GM12878 (cell line): ENCODE results near the gene TJP1. TPM values are rescaled to one million over a fixed set of nuclear protein-coding genes. Genes with fewer than 3 reads are reported as not detected.

Experiments used
- ATAC-seq: fragments of 200-7000 bp; cut with Tn5 transposase; 3 replicates; pipeline ENCODE4 v1.9.1; 2020; ENCODE audit warnings: mild to moderate bottlenecking, moderate library complexity
- BruUV-seq: library from RNA; stranded (reverse); fragments of 400-500 nt; replicated peaks from 2 replicates; lab custom pipeline; 2021; lab: Mats Ljungman, UMichigan
- CTCF ChIA-PET: fragments of 300-600 bp; sonication (Branson Sonifier 250); formaldehyde crosslinking; extraction: SDS; loops from one replicate; lab custom pipeline; 2021; ENCODE audit warnings: inconsistent platforms; lab: Yijun Ruan, JAX
- POLR2A ChIA-PET: fragments of 350-600 bp; formaldehyde crosslinking; extraction: SDS; loops from one replicate; lab custom pipeline; 2021; ENCODE audit warnings: inconsistent platforms; lab: Charles Lee
- RAD21 ChIA-PET: fragments of 300-600 bp; sonication (Branson Sonifier 250); formaldehyde crosslinking; loops from one replicate; lab custom pipeline; 2023; ENCODE audit warnings: antibody characterized with exemption; ENCODE audit not compliant: unreplicated experiment; lab: Charles Lee
- SMC1A ChIA-PET: fragments of 300-600 bp; sonication (Branson Sonifier 250); formaldehyde crosslinking; loops from one replicate; lab custom pipeline; 2023; ENCODE audit not compliant: unreplicated experiment, uncharacterized antibody; lab: Charles Lee
- DNase-seq: peaks from one replicate; pipeline ENCODE4 v3.0.0-alpha.2; 2011; ENCODE audit warnings: low read depth, low spot score
- FAIRE-seq: peaks from 3 replicates; lab custom pipeline; 2011; peaks lifted over from hg19 to GRCh38; lab: Jason Lieb, UNC
- H2AFZ ChIP-seq: 2 replicates; pipeline ENCODE4 v1.6.0; 2011; ENCODE audit warnings: low read depth, low read length, control low read depth; ENCODE audit not compliant: control insufficient read depth
- H3K27ac ChIP-seq: 2 replicates; pipeline ENCODE4 v1.5.1; 2011; ENCODE audit warnings: control low read depth; ENCODE audit not compliant: control insufficient read depth, insufficient read depth
- H3K27me3 ChIP-seq, 2 experiments: replicated peaks in 1 of 2; 2 replicates each; pipeline versions ENCODE4 v1.6.0 to v1.6.1; 2011; ENCODE audit warnings: low read length in 1 of 2; ENCODE audit not compliant: control insufficient read depth in 2 of 2, insufficient read depth in 2 of 2
- H3K36me3 ChIP-seq, 2 experiments: 2 replicates each; pipeline ENCODE4 v1.5.1; 2011; ENCODE audit warnings: low read length in 1 of 2; ENCODE audit not compliant: control insufficient read depth in 2 of 2, insufficient read depth in 2 of 2
- H3K4me1 ChIP-seq: 2 replicates; pipeline ENCODE4 v1.6.1; 2011; ENCODE audit warnings: mild to moderate bottlenecking, low read length, moderate library complexity, mixed read lengths; ENCODE audit not compliant: control insufficient read depth, insufficient read depth
- H3K4me2 ChIP-seq: 2 replicates; pipeline ENCODE4 v1.6.0; 2011; ENCODE audit warnings: control low read depth; ENCODE audit not compliant: control insufficient read depth, insufficient read depth
- H3K4me3 ChIP-seq: fragments of 200-600 bp; sonication (generic); 2 replicates; pipeline ENCODE4 v1.5.1; 2016
- H3K79me2 ChIP-seq: 2 replicates; pipeline ENCODE4 v1.6.0; 2011; ENCODE audit warnings: low read length; ENCODE audit not compliant: control insufficient read depth, insufficient read depth
- H3K9ac ChIP-seq: 2 replicates; pipeline ENCODE4 v1.8.0; 2011; ENCODE audit warnings: low read length, control low read depth, mixed read lengths; ENCODE audit not compliant: control insufficient read depth, insufficient read depth
- H3K9me3 ChIP-seq: replicated peaks from 3 replicates; pipeline ENCODE4 v1.5.1; 2011; ENCODE audit warnings: mild to moderate bottlenecking, low read length; ENCODE audit not compliant: control insufficient read depth, insufficient read depth
- H4K20me1 ChIP-seq: 2 replicates; pipeline ENCODE4 v1.6.0; 2011; ENCODE audit not compliant: control insufficient read depth, insufficient read depth
- ATF2 ChIP-seq: IDR thresholded peaks from 2 replicates; pipeline ENCODE4 v1.6.1; 2012; ENCODE audit warnings: low read length, inconsistent platforms
- CREM ChIP-seq: IDR thresholded peaks from 2 replicates; pipeline ENCODE4 v1.6.1; 2014; ENCODE audit warnings: antibody characterized with exemption, low read depth
- E4F1 ChIP-seq: fragments of 450-650 bp; IDR thresholded peaks from 2 replicates; pipeline ENCODE4 v1.6.1; 2018; ENCODE audit warnings: borderline replicate concordance, mild to moderate bottlenecking; ENCODE audit not compliant: partially characterized antibody
- EZH2 ChIP-seq: IDR thresholded peaks from 2 replicates; pipeline ENCODE4 v1.6.1; 2012; ENCODE audit warnings: low read depth, mild to moderate bottlenecking, control low read depth, inconsistent platforms, low read length, borderline replicate concordance; ENCODE audit not compliant: control insufficient read depth
- HDAC6 ChIP-seq: fragments of 200-600 bp; sonication (generic); IDR thresholded peaks from one replicate; pipeline ENCODE4 v1.8.0; 2017; ENCODE audit warnings: antibody characterized with exemption; ENCODE audit not compliant: unreplicated experiment
- KAT2A ChIP-seq: conservative IDR thresholded peaks from 2 replicates; pipeline ENCODE4 v1.6.1; 2011; ENCODE audit warnings: low read depth, low read length; ENCODE audit not compliant: control insufficient read depth
- MEF2B ChIP-seq: fragments of 450-650 bp; IDR thresholded peaks from 2 replicates; pipeline ENCODE4 v1.6.1; 2018; ENCODE audit warnings: mild to moderate bottlenecking, moderate library complexity; ENCODE audit not compliant: partially characterized antibody, poor library complexity, severe bottlenecking
- NFYA ChIP-seq: IDR thresholded peaks from 2 replicates; pipeline ENCODE4 v1.6.1; 2011; ENCODE audit warnings: low read depth, mild to moderate bottlenecking, low read length, improper control_type of control experiment, borderline replicate concordance
- PAX5 ChIP-seq: IDR thresholded peaks from 2 replicates; pipeline ENCODE4 v1.6.1; 2011; ENCODE audit warnings: low read depth, low read length, borderline replicate concordance
- RUNX3 ChIP-seq: IDR thresholded peaks from 2 replicates; pipeline ENCODE4 v1.6.1; 2012; ENCODE audit warnings: low read length, inconsistent platforms
- ZBED1 ChIP-seq: IDR thresholded peaks from 2 replicates; pipeline ENCODE4 v1.6.1; 2016; ENCODE audit warnings: borderline replicate concordance
- ZNF274 ChIP-seq: IDR thresholded peaks from one replicate; pipeline ENCODE4 v1.8.0; 2011; ENCODE audit not compliant: insufficient read length, insufficient read depth
- ZNF687 ChIP-seq: fragments of 450-650 bp; IDR thresholded peaks from 2 replicates; pipeline ENCODE4 v1.6.1; 2017; ENCODE audit warnings: mild to moderate bottlenecking, moderate library complexity
- WGBS: methylation state at CpG from one replicate; pipeline ENCODE4 v1.1.6; 2016; ENCODE audit warnings: low lambda C conversion rate; ENCODE audit not compliant: insufficient replicate concordance, insufficient coverage; ENCODE audit errors: missing lambda C conversion rate; 5-methylcytosine and 5-hydroxymethylcytosine counted together
- in situ Hi-C: fragments of 300-500 bp; cut with MboI; formaldehyde crosslinking; loops from 9 replicates; pipeline ENCODE4 v1.14.3; 2018; ENCODE audit warnings: mixed read lengths
- intact Hi-C: fragments of 100-400 bp; cut with micrococcal nuclease; formaldehyde crosslinking; loops from one replicate; pipeline ENCODE4 v1.14.2; 2022; ENCODE audit not compliant: unreplicated experiment
- polyA plus RNA-seq, 11 experiments: library from polyadenylated mRNA; depleted of rRNA in 4 of 11; unstranded in 6 of 11; stranded (reverse) in 5 of 11; fragments of >200 nt; fragmentation: Nextera tagmentation in 4 of 11; fragmentation: Illumina TruSeq in 1 of 11; extraction: Ambion mirVana in 4 of 11; extraction: Trizol in 1 of 11; gene quantifications; 1 replicate in 1 of 11; 2 replicates in 10 of 11; pipeline versions ENCODE4 v1.2.1 to v1.2.3, GENCODE V29; 2011 to 2016; ENCODE audit warnings: inconsistent platforms in 2 of 11, missing spikeins in 2 of 11, low read depth in 1 of 11
- total RNA-seq, 4 experiments: library from RNA; depleted of rRNA in 3 of 4; stranded (reverse); fragments of >200 nt in 3 of 4; fragmentation: Illumina TruSeq in 1 of 4; extraction: Trizol in 1 of 4; gene quantifications; 2 replicates each; pipeline versions ENCODE4 v1.2.1 to v1.2.3, GENCODE V29; 2013 to 2021

The TJP1 gene
- total and polyA plus RNA-seq, 10 of the 15 experiments (the other 5 are each of a cell fraction or from before 2014, with no cell fraction given) = 0.01 to 0.49 (median 0.08) TPM; not detected in 7

GRCh38 chr15:29805708-29806104 lies 16.6 kb downstream of the TJP1 start:
- H3K9ac ChIP-seq = no peak overlapping the region
- RAD21 ChIA-PET = no interaction called here
- FAIRE-seq = no peak
- SMC1A ChIA-PET = interaction anchor here (0.9 kb wide), 1 partner anchor 8 kb away, joined by 4 read pairs; no protein-coding TSS in a partner anchor
- no peak overlapping the region for H3K27ac ChIP-seq
- POLR2A ChIA-PET = no interaction called here
- no peak overlapping the region for H2AFZ ChIP-seq
- CTCF ChIA-PET = no interaction called here
- no peaks in the 10 kb centered on the region for H4K20me1 ChIP-seq
- H3K4me1 ChIP-seq = no peaks in the 10 kb centered on the region
- no peak for DNase-seq
- H3K27me3 ChIP-seq = no peaks in the 10 kb centered on the region
- no peak overlapping the region for H3K4me2 ChIP-seq
- H3K36me3 ChIP-seq = no peaks in the 10 kb centered on the region
- H3K4me3 ChIP-seq = no peak overlapping the region
- 20% methylated on average over 4 of the region's 4 CpGs for WGBS
- in situ Hi-C loops (no loop called here), intact Hi-C loops (no loop called here)
- no TSS peak for BruUV-seq
- ATAC-seq = no peak
- no peak for TF ChIP-seq HDAC6
- no peak for TF ChIP-seq NFYA
- TF ChIP-seq RUNX3 = no peak
- no peak for TF ChIP-seq EZH2
- no peak for TF ChIP-seq CREM
- no peak for TF ChIP-seq KAT2A
- TF ChIP-seq ZBED1 = no peak
- no peak for TF ChIP-seq MEF2B
- TF ChIP-seq ZNF687 = no peak
- no peak for TF ChIP-seq E4F1
- no peak for TF ChIP-seq ATF2
- TF ChIP-seq PAX5 = no peak
- TF ChIP-seq ZNF274 = no peak
- H3K79me2 ChIP-seq = no peaks in the 10 kb centered on the region
- H3K9me3 ChIP-seq = no peaks in the 10 kb centered on the region
